ENCODE measurements around the gene C15orf39. TPM values are rescaled to one million over a fixed set of nuclear protein-coding genes. Genes with fewer than 3 reads are reported as not detected.

Gene C15orf39
- total RNA-seq: 11.6 and 14.9 TPM in 2 replicates

DNA sequence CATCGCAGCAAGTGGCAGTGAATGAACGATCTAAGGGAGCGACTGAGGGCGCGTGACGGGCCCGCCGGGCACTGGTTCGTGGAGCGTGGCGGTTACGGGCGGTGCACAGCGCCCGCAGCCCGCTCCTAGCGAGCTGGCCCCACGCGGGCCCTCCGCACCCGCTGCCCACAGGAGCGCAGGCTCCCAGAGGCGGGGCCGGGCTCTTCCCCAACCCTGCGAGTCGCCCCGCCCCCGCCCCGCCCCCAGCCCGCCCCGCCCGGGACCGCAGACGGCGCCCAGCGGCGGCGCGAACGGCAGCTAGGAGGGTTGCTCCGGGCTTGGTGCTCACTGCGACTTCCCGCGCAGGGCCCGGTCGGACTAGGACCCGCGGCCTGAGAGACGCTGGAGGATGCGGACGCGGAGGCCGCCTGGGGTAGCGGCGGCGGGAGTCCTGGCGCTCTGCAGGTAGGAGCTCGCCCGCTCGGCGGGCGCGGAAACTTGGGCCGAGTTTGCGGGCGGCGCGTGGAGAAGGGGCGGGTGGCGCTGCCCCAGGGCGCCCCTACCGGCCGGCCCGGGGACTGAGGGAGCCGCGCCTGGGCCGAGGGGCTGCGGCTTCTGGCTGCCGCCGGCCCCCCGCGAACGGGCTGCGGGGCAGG is at the start of gene C15orf39:
C15orf39 (plus strand) TSS at position 267 of the 635 bp plus-strand sequence. CDS start 4,167 bp downstream, outside the sequence.

GRCh38 chr15:75258034-75258433 is 56.4 kb downstream of the C15orf39 start, which contains the start of gene GOLGA6C:
Gene GOLGA6C, plus strand, starts transcription at chr15:75258334. Its CDS starts 265 bp downstream, at chr15:75258599.

Other genes with a start within 250 kb of the C15orf39 start
- 4.7 and 5.7 TPM in 2 replicates for gene RPP25, start 245.1 kb upstream of the C15orf39 start, total RNA-seq
- 1.9 and 4.7 TPM in 2 replicates for gene SCAMP5, start 206.3 kb upstream of the C15orf39 start, total RNA-seq
- 36.6 and 42.9 TPM in 2 replicates for gene PPCDC, start 178.3 kb upstream of the C15orf39 start, total RNA-seq
- gene GOLGA6C, start 56.5 kb downstream of the C15orf39 start, total RNA-seq: not detected in 2 replicates
- not detected in 2 replicates for gene GOLGA6D, start 81.0 kb downstream of the C15orf39 start, total RNA-seq
- gene COMMD4, start 134.2 kb downstream of the C15orf39 start, total RNA-seq: 89.4 and 103 TPM in 2 replicates
- gene NEIL1, start 145.2 kb downstream of the C15orf39 start, total RNA-seq: 11.1 and 12.4 TPM in 2 replicates
- gene MAN2C1, start 166.7 kb downstream of the C15orf39 start, total RNA-seq: 53.0 and 61.4 TPM in 2 replicates
- gene SIN3A, start 249.8 kb downstream of the C15orf39 start, total RNA-seq: 24.8 and 27.7 TPM in 2 replicates

Measured in airway epithelial cell (primary cell).